Neural cell (in vitro differentiated cells): ENCODE measurements around the gene CD1E. TPM values are rescaled to one million over a fixed set of nuclear protein-coding genes. Genes with fewer than 3 reads are reported as not detected.

Source experiments
- H2AFZ ChIP-seq: fragments of 200-600, 300-800 bp; sonication (generic), shearing (Covaris generic); 2 replicates; pipeline ENCODE4 v1.6.0; 2014; ENCODE audit warnings: low read depth, mild to moderate bottlenecking, antibody characterized with exemption, low read length, moderate library complexity
- H3F3A ChIP-seq: fragments of 200-600 bp; shearing (Covaris generic); 2 replicates; pipeline ENCODE4 v1.6.1; 2016; ENCODE audit warnings: mild to moderate bottlenecking, moderate library complexity, mixed read lengths, antibody characterized with exemption, low read length; ENCODE audit not compliant: insufficient read depth, poor library complexity, severe bottlenecking
- H3K27ac ChIP-seq: fragments of 200-600, 300-800 bp; sonication (generic), shearing (Covaris generic); 2 replicates; pipeline ENCODE4 v1.5.1; 2014; ENCODE audit warnings: mild to moderate bottlenecking, low read length, moderate library complexity
- H3K27me3 ChIP-seq: fragments of 300-800, 200-600 bp; sonication (generic), shearing (Covaris generic); 2 replicates; pipeline ENCODE4 v1.6.0; 2014; ENCODE audit warnings: mild to moderate bottlenecking, low read depth, low read length, moderate library complexity; ENCODE audit not compliant: insufficient read depth
- H3K36me3 ChIP-seq: fragments of 300-800, 200-600 bp; sonication (generic), shearing (Covaris generic); 2 replicates; pipeline ENCODE4 v1.5.1; 2014; ENCODE audit warnings: mild to moderate bottlenecking, antibody characterized with exemption, low read length, moderate library complexity; ENCODE audit not compliant: insufficient read depth
- H3K4me2 ChIP-seq: fragments of 300-800, 200-600 bp; sonication (generic), shearing (Covaris generic); 2 replicates; pipeline ENCODE4 v1.6.0; 2014; ENCODE audit warnings: mild to moderate bottlenecking, low read length
- H3K4me3 ChIP-seq: fragments of 300-800, 200-600 bp; sonication (generic), shearing (Covaris generic); 2 replicates; pipeline ENCODE4 v1.5.1; 2014; ENCODE audit warnings: mild to moderate bottlenecking, low read length, moderate library complexity
- H3K79me2 ChIP-seq: fragments of 200-600 bp; shearing (Covaris generic); replicated peaks from 2 replicates; pipeline ENCODE4 v1.6.0; 2014; ENCODE audit warnings: mild to moderate bottlenecking, low read length, moderate library complexity; ENCODE audit not compliant: insufficient read depth
- H3K9ac ChIP-seq: fragments of 300-800, 200-600 bp; sonication (generic), shearing (Covaris generic); 2 replicates; pipeline ENCODE4 v1.6.1; 2016; ENCODE audit warnings: mild to moderate bottlenecking, low read length, mixed read lengths
- H3K9me2 ChIP-seq: fragments of 200-600 bp; shearing (Covaris generic); 2 replicates; pipeline ENCODE4 v1.6.1; 2016; ENCODE audit warnings: mild to moderate bottlenecking, low read length, mixed read lengths; ENCODE audit not compliant: insufficient read depth
- H3K9me3 ChIP-seq: fragments of 200-600, 300-800 bp; sonication (generic), shearing (Covaris generic); 2 replicates; pipeline ENCODE4 v1.6.1; 2016; ENCODE audit warnings: mild to moderate bottlenecking, mixed run types, low read length, moderate library complexity, mixed read lengths
- H4K20me1 ChIP-seq: fragments of 200-600 bp; shearing (Covaris generic); 2 replicates; pipeline ENCODE4 v1.6.1; 2016; ENCODE audit warnings: mild to moderate bottlenecking, mixed run types; ENCODE audit not compliant: insufficient read depth
- CTCF ChIP-seq: fragments of 450-650 bp; IDR thresholded peaks from 2 replicates; pipeline ENCODE4 v1.5.1; 2014; ENCODE audit warnings: antibody characterized with exemption, mild to moderate bottlenecking, moderate library complexity; ENCODE audit not compliant: poor library complexity, severe bottlenecking
- EP300 ChIP-seq: fragments of 450-650 bp; conservative IDR thresholded peaks from 2 replicates; pipeline ENCODE4 v1.6.1; 2014; ENCODE audit warnings: antibody characterized with exemption, mild to moderate bottlenecking, moderate library complexity; ENCODE audit not compliant: poor library complexity, severe bottlenecking
- EZH2 ChIP-seq: fragments of 200-600, 300-800 bp; shearing (Covaris generic), sonication (generic); IDR thresholded peaks from 2 replicates; pipeline ENCODE4 v1.6.1; 2014; ENCODE audit warnings: antibody characterized with exemption, low read length, borderline replicate concordance, mild to moderate bottlenecking; ENCODE audit not compliant: insufficient read depth, poor library complexity, severe bottlenecking
- MXI1 ChIP-seq: fragments of 450-650 bp; conservative IDR thresholded peaks from 2 replicates; pipeline ENCODE4 v1.6.1; 2014; ENCODE audit warnings: antibody characterized with exemption, mild to moderate bottlenecking; ENCODE audit not compliant: poor library complexity, severe bottlenecking
- POLR2AphosphoS5 ChIP-seq: IDR thresholded peaks from 2 replicates; pipeline ENCODE4 v1.6.1; 2012
- RAD21 ChIP-seq: fragments of 450-650 bp; conservative IDR thresholded peaks from 2 replicates; pipeline ENCODE4 v1.6.1; 2014; ENCODE audit warnings: antibody characterized with exemption, mild to moderate bottlenecking, moderate library complexity
- REST ChIP-seq: IDR thresholded peaks from 2 replicates; pipeline ENCODE4 v1.6.1; 2012; ENCODE audit warnings: borderline replicate concordance
- SMC3 ChIP-seq: fragments of 450-650 bp; conservative IDR thresholded peaks from 2 replicates; pipeline ENCODE4 v1.6.1; 2014; ENCODE audit warnings: antibody characterized with exemption, mild to moderate bottlenecking, moderate library complexity; ENCODE audit not compliant: poor library complexity
- TAF1 ChIP-seq: IDR thresholded peaks from 2 replicates; pipeline ENCODE4 v1.6.1; 2012; ENCODE audit warnings: low read depth
- polyA plus RNA-seq: library from polyadenylated mRNA; depleted of rRNA; stranded (reverse); fragments of >200 nt; gene quantifications from 2 replicates; pipeline ENCODE4 v1.2.3, GENCODE V29; 2014

Gene CD1E
- polyA plus RNA-seq, 1 donor from 2014 or later, result not detected

GRCh38 chr1:158324395-158324794, 29.3 kb upstream of the CD1E start:
- Histone ChIP-seq H3K27me3 (no peaks in the 10 kb centered on the region), H3K79me2 (no peaks in the 10 kb centered on the region), H2AFZ (no peak overlapping the region)

GRCh38 chr1:158327481-158327880, 26.2 kb upstream of the CD1E start:
- Histone ChIP-seq H3K27me3 (no peaks in the 10 kb centered on the region), H3K4me3 (no peak overlapping the region), H3K9me3 (no peaks in the 10 kb centered on the region), H4K20me1 (no peaks in the 10 kb centered on the region), H2AFZ (no peak overlapping the region), H3K9ac (no peak overlapping the region), H3K36me3 (no peaks in the 10 kb centered on the region), H3K4me2 (no peak overlapping the region), H3K79me2 (no peaks in the 10 kb centered on the region), H3F3A (no peaks in the 10 kb centered on the region), H3K9me2 (no peaks in the 10 kb centered on the region), H3K27ac (no peak overlapping the region)
- no peak for TF ChIP-seq EZH2
- no peak for TF ChIP-seq CTCF
- no peak for TF ChIP-seq EP300
- no peak for TF ChIP-seq REST
- no peak for TF ChIP-seq RAD21
- no peak for TF ChIP-seq MXI1

More at GRCh38 chr1:158324395-158324794, 29.3 kb upstream of the CD1E start:
- no peaks in the 10 kb centered on the region for H3F3A ChIP-seq
- H3K4me3 ChIP-seq, result no peak overlapping the region
- H3K36me3 ChIP-seq, result no peaks in the 10 kb centered on the region
- H3K4me2 ChIP-seq, result no peak overlapping the region
- no peak overlapping the region for H3K27ac ChIP-seq
- H3K9me2 ChIP-seq, result no peaks in the 10 kb centered on the region
- H4K20me1 ChIP-seq, result no peaks in the 10 kb centered on the region
- H3K9me3 ChIP-seq, result no peaks in the 10 kb centered on the region
- TF ChIP-seq SMC3, result no peak
- no peak for TF ChIP-seq REST
- no peak for TF ChIP-seq RAD21
- no peak for TF ChIP-seq POLR2AphosphoS5
- no peak for TF ChIP-seq TAF1
- TF ChIP-seq EP300, result no peak
- TF ChIP-seq EZH2, result no peak
- no peak for TF ChIP-seq MXI1
- TF ChIP-seq CTCF, result no peak
- no peak overlapping the region for H3K9ac ChIP-seq
